HG02870 (cell line): ENCODE data around the gene TNRC18.

Experiments
- ATAC-seq: cut with Tn5 transposase; IDR thresholded peaks from one replicate; pipeline ENCODE4 v1.9.1; 2021; ENCODE audit warnings: mild to moderate bottlenecking, moderate library complexity; ENCODE audit not compliant: unreplicated experiment

TNRC18 gene

GRCh38 chr7:5404421-5404826 lies 19.2 kb downstream of the TNRC18 start:
- no peak for ATAC-seq

GRCh38 chr7:5403442-5403841 lies 20.2 kb downstream of the TNRC18 start:
- ATAC-seq, result no peak

DNA sequence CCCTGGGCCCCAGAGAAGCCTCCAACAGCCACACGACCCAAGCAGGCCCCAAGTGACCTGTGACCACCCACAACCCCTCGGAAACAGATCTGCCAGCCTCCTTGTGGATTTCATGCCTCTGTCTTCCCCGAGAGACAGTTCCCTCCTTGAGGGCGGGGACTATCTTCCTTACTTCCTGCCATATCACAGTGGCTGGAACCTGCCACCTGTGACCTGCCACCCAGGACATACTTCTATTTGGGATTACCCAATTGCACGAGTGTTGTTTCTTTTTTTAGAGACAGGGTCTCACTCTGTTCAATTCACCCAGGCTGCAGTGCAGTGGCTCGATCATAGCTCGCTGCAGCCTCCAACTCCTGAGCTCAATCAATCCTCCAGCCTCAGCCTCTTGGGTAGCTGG lies 25.9 kb downstream of the TNRC18 start:
- ATAC-seq, result no peak

DNA sequence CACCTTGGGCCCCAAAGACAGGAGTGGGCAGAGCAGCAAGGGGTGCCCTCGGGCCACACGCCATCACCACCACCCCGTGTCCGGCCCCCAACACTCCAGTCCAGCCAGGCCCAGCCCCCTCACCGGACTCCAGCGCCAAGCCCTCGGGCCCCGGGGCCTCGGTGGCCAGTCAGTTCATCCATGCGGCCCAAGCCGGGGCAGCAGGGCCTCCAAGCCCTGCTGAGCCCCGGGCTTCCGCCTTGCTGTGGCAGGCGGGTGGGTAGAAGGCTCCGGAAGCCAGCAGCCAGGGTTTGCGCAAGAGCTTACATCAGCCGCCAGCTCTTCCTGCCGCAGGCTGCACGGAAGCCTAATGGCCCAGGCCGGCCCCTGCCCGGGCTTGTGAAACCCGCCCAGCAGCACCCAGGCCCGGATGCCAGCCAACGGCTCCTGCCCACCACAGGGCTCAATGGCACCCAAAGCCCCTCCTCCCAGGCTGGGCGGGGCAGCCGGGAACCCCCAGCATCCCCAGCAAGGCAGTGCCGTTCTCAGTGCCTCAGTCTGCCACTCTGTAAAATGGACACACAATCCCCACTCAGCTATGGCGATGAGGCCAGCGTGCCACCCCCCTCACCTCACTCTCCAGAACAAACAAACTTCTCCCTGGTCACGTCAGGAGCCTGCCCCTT lies 26.5 kb downstream of the TNRC18 start:
- peak; percentile 83 for ATAC-seq

DNA sequence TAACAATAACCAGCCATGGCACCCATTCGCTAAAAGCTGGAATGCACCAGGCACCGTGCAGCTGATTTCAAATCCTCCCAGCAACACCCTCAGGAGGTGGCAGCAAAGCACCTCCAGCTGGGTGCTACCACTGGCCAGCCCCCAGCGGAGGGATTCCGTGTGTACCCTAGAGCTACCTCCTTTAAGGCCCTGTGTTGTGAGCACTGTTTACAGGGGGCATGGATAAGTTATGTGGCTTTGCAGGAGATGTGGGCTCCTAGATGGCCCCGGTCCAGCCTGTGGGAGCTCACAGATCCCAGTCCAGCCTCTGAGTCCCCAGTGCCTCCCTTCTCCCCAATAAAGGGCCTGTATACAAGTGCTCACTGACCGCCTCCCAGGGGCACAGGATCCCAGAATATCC lies 27.1 kb downstream of the TNRC18 start:
- ATAC-seq, result peak; percentile 44

GRCh38 chr7:5395246-5395645 lies 28.4 kb downstream of the TNRC18 start:
- no peak for ATAC-seq

DNA sequence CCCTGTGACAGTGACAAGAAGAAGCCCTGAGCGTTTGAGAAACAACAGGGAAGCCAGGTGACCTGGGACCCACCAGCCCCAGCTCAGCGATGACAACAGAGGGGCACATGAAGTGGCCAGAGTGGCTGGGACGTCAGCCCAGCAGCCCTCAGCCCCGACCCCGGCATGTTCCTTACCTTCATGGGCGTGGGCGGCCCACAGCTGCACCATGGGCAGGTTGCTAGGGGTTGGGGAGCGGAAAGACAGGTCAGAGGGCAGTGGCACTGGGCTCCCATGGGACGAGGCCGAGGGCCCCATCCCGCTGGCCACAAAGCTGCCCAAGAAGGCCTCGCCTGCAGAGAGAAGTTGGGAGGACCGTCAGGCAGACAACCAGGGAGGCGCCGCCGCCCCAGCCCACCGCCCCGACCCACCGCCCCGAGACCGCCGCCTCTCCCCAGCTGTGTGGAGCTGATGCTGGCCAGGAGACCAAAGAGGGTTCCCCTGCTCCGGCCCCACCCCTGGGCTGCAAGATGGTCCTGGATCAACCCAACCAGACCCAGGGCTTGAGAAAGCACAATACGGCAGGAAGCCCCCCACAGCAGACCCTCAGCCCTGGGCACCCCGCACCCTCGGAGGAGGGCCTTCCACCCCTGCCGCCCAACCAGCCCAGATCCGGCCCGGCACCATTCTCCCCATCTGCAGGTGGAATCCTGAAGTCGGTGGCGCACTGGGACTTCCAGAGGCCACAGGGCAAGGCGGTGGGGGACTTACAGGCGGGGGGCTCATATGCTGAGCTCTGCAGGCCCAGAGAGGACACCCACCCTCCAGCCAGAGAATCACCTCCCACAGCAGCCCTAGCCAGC lies 29.1 kb downstream of the TNRC18 start:
- ATAC-seq, result no peak

- no peak for ATAC-seq
Observed at GRCh38 chr7:5393748-5394147, 29.9 kb downstream of the TNRC18 start.

DNA sequence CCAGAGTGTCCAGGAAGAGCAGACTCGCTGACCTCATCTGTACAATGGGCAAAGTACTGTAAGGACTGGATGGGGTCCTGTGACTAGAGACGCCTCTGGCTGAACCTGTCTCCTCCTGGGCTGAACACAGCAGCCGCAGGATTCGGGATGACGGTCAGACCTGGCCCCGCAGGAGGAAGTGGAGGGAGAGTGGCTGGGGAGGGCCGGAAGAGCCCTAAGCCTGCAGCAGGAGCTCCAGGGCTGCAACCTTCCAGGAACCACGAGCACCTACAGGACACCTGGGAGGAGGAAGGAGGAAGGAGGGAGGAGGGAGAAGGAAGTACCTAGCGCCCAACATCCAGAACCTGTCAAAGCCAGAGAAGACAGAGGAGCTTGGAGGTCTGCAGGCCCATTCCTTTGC lies 30.3 kb downstream of the TNRC18 start:
- no peak for ATAC-seq

- no peak for ATAC-seq
Observed at GRCh38 chr7:5390918-5391317, 32.7 kb downstream of the TNRC18 start.

GRCh38 chr7:5388905-5389433 lies 34.7 kb downstream of the TNRC18 start:
- no peak for ATAC-seq

DNA sequence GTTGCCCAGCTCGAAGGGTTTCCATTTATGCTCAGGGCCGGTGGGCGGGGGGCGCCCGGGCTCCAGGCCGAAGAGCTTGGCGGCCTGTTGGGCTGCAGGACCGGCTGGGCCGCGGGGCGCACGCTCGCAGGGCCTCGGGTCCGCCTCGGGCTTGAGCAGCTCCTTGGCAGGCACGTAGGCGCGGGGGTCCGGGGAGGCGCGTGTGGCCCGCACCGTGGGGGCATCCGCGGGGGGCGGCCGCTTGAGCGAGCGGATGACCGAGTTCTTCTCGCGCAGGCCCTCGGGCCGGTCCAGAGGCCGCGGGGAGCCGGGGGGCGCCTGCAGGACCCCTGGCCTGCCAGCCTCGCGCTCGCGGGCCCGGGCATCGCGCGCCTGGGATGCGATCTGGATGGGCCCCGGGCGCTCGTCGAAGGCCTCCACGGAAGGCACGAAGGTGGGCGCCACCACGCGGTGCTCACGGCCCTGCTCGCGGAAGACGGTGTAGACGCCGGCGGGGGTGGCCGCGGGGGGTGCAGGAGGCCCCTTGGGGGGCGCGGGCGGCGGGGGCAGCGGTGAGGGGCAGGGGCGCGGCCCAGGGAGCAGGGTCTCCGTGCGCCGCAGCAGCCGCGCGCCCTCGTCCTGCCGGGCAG lies 35.2 kb downstream of the TNRC18 start:
- ATAC-seq, result no peak

GRCh38 chr7:5387711-5388245 lies 35.9 kb downstream of the TNRC18 start:
- ATAC-seq, result no peak

GRCh38 chr7:5384618-5385017 lies 39.0 kb downstream of the TNRC18 start:
- no peak for ATAC-seq

DNA sequence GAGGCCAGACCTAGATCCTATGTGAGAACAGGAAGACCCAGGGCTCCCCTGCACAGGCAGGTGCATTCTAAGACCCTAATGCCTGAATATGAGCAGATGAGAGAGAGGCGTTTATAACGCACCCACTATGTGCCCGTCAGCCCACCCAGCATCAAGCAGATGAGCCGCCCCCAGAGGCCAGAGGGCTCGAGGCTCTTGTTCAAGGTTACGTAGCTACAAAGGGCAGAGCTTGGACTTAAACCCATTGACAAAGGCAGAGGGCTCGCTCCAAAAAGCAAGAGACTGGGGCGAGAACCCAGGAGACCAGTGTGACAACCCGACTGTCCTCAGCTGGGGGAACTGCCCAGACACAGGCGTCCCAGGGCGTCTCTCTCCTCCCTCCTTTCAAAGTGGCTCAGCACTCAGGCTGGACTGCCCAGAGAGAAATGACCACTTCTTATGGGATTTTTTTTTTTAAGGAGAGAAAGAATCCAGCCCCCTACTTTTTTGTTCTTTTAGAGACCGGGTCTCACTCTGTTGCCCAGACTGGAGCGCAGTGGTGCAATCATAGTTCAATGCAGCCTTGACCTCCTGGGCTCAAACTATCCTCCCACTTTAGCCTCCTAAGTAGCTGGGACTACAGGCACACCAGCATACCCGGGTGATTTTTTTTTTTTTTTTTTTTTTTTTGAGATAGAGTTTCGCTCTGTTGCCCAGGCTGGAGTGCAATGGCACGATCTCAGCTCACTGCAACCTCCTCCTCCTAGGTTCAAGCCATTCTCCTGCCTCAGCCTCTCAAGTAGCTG lies 40.1 kb downstream of the TNRC18 start:
- no peak for ATAC-seq

DNA sequence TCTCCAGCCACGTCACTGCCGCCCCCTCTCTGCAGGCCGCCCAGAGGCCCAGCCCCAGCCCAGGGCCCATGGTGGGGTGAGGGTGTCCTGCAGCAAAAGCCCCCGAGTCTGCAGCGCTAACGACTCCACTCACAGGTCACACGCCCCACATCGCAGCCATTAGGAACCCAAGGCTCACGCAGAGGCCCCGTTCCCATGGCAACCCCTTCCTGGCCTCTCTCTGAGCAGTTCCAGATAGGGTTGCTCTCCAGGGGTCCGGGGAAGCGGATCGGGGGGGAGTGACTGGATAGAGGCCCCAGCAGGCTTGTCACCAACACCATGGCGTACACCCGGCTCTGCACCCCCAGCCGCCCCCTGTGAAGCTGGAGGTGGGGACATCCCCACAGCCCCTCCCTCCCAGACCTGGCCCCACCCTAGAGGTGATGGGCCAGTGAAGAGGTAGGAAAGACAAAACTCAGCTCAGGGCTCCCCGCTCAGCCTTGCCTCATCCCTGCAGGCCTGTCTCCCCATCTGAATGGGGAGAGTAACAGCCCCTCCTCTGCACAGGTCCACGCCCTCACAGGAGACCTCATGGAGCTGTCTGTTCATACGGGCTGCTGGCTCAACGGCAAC lies 41.2 kb downstream of the TNRC18 start:
- ATAC-seq, result no peak

GRCh38 chr7:5381071-5381772 lies 42.4 kb downstream of the TNRC18 start:
- no peak for ATAC-seq

DNA sequence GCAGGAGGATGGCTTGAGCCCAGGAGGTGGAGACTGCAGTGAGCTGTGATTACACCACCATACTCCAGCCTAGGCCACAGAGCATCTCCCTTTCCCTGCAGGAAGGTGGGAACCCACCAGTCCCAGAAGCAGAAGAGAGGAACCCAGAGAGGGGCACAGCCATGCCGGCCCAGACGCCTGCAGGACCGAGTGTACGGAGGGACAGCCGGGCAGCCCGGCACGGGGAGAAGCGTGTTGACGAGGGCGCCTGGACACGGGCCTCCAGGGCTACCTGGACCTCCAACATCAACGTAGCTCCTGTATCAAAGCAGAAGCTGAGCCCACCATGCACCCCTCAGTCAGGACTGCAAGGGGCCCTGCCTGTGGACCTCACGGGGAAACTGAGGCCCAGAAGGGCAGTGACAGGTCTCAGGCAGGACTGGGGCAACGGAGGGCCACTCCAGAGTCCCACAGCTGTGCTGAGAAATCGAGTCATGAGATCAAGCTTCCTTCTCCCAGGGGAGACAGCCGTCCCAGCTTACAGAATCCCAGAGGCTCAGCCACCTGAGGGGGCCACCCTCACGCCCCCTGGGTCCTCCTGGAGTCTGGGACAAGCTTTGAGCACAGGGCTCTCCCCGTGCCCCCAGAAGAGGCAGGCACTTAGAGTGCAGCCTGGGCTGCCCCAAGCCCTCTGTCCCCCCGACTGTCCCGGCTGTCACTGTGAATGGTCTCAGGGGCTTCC lies 43.1 kb downstream of the TNRC18 start:
- ATAC-seq, result no peak

DNA sequence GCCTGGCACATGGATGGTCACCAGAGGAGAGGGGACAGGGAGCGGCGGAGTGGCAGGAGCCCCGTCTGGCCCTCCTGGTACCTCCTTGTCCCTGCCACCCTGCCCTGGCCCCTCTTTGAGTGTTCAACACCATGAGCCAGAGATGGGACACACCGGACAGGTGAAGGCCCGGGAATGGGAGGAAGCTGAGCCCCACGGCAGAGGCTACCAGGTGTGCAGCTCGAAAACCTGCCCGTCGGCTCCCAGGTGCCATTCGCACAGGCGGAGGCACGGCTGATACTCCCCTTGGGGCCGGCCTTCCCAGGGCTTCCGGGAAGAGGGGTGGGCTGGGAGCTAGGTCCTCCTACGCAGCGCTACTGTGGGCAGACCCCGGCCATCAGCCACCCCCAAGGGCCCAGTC lies 44.1 kb downstream of the TNRC18 start:
- ATAC-seq, result no peak
